ENCODE measurements around the gene TRIB2. TPM values are rescaled to one million over a fixed set of nuclear protein-coding genes. Genes with fewer than 3 reads are reported as not detected.
A peak's percentile ranks its signal among the peaks of the same experiment; 100 is the strongest.

TRIB2 gene
- polyA plus RNA-seq, 3 donors = 13.0 to 31.6 (median 27.4) TPM

DNA sequence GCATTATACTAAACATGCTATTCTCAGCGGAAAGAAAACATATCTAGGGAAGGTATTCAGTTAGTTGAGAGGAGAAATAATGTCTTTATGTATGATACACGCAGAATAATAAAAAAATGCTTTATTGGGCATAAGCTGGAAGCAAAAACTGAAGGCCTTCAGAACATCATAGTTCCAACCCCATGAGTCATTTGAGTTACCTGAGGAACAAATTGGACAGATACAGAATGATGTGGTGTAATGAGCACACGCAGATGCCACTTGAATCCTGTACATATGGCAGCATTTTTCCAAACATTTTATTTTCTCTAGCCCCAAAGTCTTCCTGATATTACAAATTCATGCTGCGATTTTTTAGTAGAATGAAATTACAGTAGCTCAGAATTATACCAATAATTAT is 23.2 kb upstream of the TRIB2 start:
- H3K27ac ChIP-seq (ENCODE audit: low read depth, low read length) = no peak overlapping the region
- 83 to 95% (median 94%) methylated on average over 4 of the region's 4 CpGs for WGBS, 3 donors

DNA sequence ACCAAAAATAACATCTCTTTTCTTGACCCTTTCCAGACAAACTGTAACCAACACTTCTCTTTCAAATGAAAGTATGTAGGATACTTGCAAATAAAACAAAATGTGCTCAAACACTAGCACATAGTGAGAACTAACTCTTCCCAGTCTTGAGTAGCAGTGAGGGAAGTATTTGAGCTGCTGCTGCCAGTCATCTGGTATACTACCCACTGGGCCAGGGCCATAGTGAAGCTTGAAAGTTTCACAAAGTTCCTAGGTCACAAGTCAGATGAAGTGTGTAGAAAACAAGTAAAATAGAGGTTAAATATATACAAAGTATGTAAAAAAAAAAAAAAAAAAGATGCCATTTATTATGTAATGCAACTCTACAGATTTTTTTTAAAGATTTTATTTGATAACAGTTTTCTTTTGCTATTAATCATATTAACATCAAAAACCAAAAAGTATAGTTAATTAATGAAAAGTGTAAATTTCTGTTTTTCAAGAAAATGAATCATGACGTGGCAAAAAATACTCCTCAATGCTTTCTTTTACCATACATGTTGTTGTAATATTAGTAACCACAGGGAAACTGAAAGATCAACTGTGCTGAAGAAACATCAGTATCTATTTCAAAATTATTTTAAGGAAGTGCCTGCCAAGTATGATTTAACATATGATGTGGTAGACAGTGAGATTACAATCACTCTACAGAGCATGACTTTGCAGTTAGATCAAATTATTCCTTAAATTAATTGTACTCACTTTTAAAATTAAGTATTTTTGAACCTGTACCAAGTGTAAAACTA is 21.6 kb upstream of the TRIB2 start:
- WGBS, 3 donors = 53 to 97% (median 63%) methylated on average over 1 of the region's 1 CpG
- H3K27ac ChIP-seq (ENCODE audit: low read depth, low read length) = no peak overlapping the region

DNA sequence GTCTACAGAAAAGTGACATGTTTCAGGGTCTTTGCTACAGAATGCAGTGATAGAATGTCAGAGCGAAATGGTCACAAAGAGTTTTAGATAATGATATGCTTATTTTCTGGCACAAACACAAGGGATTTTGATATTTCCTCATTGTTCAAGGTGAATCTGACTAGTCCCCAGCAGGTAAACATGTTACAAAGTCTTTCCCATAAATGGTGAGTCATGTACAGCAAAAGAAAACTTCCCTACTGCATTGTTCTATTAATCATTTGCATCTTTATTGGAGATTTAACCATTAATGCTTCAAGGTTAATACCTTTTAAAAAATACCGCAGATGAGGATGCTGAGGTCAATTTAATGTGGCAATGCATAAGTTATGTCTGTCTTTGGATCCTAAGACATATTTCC is 19.1 kb upstream of the TRIB2 start:
- H3K27ac ChIP-seq (ENCODE audit: low read depth, low read length) = no peak overlapping the region
- 62 to 99% (median 93%) methylated on average over 2 of the region's 2 CpGs for WGBS, 3 donors

DNA sequence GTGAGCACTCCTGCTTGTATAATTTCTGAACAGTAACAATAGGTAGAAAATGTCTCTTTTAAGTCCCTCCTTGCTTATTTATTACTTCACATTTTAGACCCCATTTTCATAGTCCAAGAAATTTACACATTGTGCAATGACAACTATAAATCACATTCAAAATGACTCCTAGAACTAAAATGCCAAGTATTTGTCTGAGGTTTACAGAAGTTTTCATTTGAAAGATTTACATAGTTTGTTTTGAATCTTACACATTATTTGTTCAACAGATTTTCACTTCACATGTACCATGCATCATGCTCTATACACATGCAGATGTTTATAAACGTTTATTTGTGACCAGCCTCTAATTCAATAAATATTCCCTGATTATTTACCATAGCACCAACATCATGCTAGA is 15.7 kb upstream of the TRIB2 start:
- WGBS, 3 donors = 73 to 89% (median 84%) methylated on average over 1 of the region's 1 CpG
- no peak overlapping the region for H3K27ac ChIP-seq (ENCODE audit: low read depth, low read length)

GRCh38 chr2:12701786-12702167 is 15.0 kb upstream of the TRIB2 start:
- WGBS, 3 donors = 89 to 96% (median 94%) methylated on average over 5 of the region's 5 CpGs
- no peak overlapping the region for H3K27ac ChIP-seq (ENCODE audit: low read depth, low read length)

DNA sequence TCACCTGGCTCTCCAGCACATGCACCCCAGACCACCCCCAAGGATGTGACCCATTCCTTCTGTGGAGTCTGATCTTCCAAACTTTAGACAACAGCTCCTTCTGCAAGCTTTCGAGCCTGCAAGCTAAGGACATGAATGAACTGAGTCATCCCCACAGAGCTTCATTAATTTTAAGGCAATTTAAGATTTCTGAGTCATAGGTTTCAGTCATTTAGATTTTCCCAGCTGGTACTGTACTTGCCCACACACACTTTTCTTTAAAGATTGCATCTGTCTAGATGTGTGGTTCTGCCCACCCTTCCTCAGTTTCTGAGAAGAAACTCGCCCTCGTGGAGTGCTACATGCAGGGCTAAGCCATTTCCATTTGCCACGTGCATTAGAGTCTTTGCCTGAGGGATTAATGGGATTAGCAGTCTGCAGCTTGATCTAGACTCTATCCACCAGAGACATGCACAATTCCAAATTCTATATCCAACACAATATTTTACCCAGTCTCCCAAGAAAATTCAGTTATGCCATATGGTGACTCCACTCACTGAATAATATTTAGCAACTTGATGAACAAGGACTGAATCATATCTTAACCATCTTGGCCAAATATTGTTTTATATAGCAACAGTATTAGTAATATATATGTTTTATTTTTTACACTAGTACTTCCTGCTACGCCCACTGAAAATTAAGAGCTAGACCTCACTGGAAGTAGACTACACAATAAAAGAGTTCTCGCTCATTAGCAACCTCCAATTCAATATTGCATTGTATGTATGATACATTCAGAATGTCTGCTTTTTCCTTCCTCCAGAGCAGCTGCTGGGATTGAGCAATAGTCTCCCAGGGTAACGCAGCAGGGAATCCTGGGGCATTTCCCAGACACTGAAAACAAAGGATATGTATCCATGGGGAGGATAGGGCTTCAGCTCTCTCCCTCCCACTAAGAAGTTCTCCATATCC is 14.3 kb upstream of the TRIB2 start:
- no peak overlapping the region for H3K27ac ChIP-seq (ENCODE audit: low read depth, low read length)
- 47 to 76% (median 63%) methylated on average over 7 of the region's 7 CpGs for WGBS, 3 donors

GRCh38 chr2:12704378-12704777 is 12.4 kb upstream of the TRIB2 start:
- no peak overlapping the region for H3K27ac ChIP-seq (ENCODE audit: low read depth, low read length)

DNA sequence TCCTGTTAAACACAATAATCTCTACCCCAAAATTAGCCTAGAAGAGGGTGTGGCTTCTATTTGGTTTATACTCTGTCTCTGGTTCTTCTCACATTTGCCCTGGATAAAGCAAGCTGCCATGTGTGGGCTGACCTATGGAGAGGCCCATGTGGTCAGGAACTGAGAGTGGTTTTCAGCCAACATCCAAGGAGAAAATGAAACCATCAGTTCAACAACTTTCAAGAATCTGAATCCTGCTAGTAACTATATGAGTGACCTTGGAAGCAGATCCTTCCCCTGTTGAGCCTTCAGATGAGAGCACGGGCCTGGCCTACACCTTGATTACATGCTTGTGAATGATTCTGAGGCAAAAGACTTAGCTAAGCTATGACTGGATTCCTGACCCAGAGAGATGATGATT is 11.5 kb upstream of the TRIB2 start:
- no peak overlapping the region for H3K27ac ChIP-seq (ENCODE audit: low read depth, low read length)
- WGBS, 3 donors = 90 to 100% (median 97%) methylated on average over 1 of the region's 1 CpG

GRCh38 chr2:12705742-12706141 is 11.0 kb upstream of the TRIB2 start:
- WGBS, 3 donors = 96 to 100% (median 96%) methylated on average over 2 of the region's 2 CpGs
- H3K27ac ChIP-seq (ENCODE audit: low read depth, low read length) = no peak overlapping the region

- no peak overlapping the region for H3K27ac ChIP-seq (ENCODE audit: low read depth, low read length)
- 75 to 94% (median 94%) methylated on average over 8 of the region's 8 CpGs for WGBS, 3 donors
Observed at GRCh38 chr2:12708508-12709206, 8.1 kb upstream of the TRIB2 start.

- no peak overlapping the region for H3K27ac ChIP-seq (ENCODE audit: low read depth, low read length)
Observed at GRCh38 chr2:12709207-12709522, 7.6 kb upstream of the TRIB2 start.

GRCh38 chr2:12710301-12710700 is 6.4 kb upstream of the TRIB2 start:
- H3K27ac ChIP-seq (ENCODE audit: low read depth, low read length) = no peak overlapping the region
- 58 to 92% (median 92%) methylated on average over 4 of the region's 4 CpGs for WGBS, 3 donors

DNA sequence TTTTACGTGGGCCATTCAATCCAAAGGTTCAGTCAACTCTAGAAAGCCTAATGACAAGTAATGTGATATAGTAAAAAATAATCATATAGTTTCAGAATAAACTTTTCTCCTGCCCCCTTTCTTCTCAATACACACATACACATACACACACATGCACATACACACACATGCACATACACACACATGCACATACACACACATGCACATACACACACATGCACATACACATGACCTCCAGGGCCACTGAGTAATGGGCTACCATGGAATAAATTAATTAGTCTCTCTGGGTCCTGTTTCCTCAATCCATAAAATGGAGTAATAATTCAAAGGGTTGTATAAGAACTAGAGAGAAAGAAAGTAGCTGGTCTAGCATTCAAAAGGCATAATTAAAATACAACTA is 5.4 kb upstream of the TRIB2 start:
- H3K27ac ChIP-seq (ENCODE audit: low read depth, low read length) = no peak overlapping the region
- WGBS, 3 donors = 95 to 100% (median 96%) methylated on average over 1 of the region's 1 CpG

GRCh38 chr2:12712881-12713280 is 3.9 kb upstream of the TRIB2 start:
- 86 to 92% (median 89%) methylated on average over 8 of the region's 8 CpGs for WGBS, 3 donors
- H3K27ac ChIP-seq (ENCODE audit: low read depth, low read length) = no peak overlapping the region

DNA sequence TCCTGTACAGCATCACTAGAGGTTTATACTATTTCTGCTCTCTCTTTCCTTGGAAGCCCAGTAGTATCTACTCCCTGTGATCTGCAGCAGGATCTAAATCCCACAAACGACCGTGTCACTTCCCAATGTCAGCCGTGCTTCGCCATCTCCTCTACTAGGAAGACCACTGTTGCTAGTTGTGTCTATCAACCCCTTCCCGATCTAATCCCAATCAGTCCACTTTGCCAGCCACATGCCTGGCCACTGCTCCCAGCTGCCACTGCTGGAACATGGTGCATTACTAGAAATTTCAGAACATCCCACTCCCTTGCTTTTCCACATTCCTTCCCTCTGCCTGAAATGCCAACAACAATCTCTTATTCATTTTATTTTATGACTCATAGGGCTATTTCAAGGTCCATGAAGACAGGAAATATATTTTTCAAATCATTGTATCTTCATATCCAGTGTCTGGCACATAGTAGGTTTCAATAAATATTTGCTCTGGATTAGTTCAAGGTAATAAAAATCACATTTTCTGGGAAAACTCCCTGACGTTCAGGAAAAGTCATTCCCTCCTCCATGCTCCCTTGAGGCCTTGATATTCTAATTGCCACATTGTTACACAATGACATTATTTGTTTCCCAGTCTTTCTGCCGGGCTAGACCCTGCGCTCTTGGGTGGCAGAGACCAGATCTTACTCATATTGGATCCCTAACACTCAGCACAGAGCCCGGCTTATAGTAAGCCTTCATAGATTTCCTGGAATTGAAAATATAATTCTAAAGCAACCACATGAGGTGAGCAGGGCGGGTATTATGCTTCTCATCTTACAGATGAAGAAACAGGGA is 2.1 kb upstream of the TRIB2 start:
- H3K27ac ChIP-seq (ENCODE audit: low read depth, low read length) = no peak overlapping the region
- 67 to 75% (median 67%) methylated on average over 10 of the region's 10 CpGs for WGBS, 3 donors

DNA sequence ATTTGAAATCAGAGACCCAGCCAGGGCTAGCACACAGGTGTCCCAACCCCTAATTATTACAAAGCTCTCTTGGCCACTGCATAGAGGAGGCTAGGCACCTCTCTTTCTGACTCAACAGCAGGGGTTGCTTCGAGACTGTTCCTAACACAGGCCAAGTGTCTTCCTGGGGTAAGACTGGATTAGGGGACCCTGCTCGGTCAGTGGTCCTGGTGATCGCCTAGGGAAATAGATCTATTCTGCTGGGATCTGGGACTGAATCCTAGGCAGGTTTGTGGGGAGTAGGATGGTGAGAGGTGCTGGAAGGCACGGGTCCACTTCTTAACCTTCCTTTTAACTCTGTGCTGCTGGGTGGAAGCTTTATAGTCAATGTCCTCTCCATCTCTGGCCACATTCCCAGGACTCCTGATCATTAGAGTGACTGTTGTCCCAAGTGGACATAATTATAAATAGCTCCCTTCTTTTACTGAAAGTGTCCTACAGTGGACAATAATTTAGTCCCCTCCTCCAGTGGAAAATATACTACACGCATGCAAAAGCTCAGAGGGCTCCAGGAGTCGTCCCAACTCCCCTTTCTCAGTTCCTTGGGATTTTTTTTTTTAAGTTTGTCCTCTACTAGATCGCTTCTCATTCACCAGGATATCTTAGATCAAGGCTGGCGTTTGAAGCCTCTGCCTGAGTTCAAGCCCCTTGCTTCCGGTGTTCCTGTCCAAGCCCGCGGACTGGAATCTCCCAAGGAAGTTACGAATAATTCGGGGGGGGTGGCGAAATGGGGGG is 1.3 kb upstream of the TRIB2 start:
- no peak overlapping the region for H3K27ac ChIP-seq (ENCODE audit: low read depth, low read length)
- 30 to 40% (median 39%) methylated on average over 14 of the region's 14 CpGs for WGBS, 3 donors

DNA sequence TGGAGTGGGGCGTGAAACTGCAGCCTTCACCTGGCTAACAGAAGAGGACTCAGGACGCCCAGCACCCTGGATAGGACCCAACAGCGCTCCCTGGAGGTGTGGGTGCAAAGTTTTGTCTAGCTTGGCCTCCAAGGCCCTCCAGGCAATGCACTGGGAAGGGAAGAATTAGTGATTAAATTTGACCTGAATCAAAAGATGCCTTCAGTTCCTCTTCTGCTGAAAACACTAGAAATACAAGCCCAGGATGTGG is 779 bp upstream of the TRIB2 start:
- WGBS, 3 donors = 0 to 18% (median 11%) methylated on average over 3 of the region's 3 CpGs

More for the DNA sequence above, 779 bp upstream of the TRIB2 start:
- peak overlapping the region; percentile 71 for H3K27ac ChIP-seq (ENCODE audit: low read depth, low read length)

All from adipose tissue (tissue), 3 donors.